Osteoblast (primary cell): ENCODE measurements around the gene PARD3B. TPM values are rescaled to one million over a fixed set of nuclear protein-coding genes. Genes with fewer than 3 reads are reported as not detected.

Experiments
- DNase-seq: peaks from one replicate; pipeline ENCODE4 v3.0.0; 2011; ENCODE audit warnings: low spot score, mixed read lengths; ENCODE audit not compliant: insufficient read length; ENCODE audit errors: missing footprints
- H2AFZ ChIP-seq: 2 replicates; pipeline ENCODE4 v1.6.0; 2011; ENCODE audit warnings: mild to moderate bottlenecking, low read length
- H3K27ac ChIP-seq: 2 replicates; pipeline ENCODE4 v1.5.1; 2011; ENCODE audit warnings: mild to moderate bottlenecking, low read depth, low read length, moderate library complexity
- H3K27me3 ChIP-seq: 2 replicates; pipeline ENCODE4 v1.6.0; 2012; ENCODE audit warnings: mild to moderate bottlenecking, control low read depth, inconsistent platforms, low read length, moderate library complexity; ENCODE audit not compliant: insufficient read depth
- H3K36me3 ChIP-seq: 2 replicates; pipeline ENCODE4 v1.5.1; 2011; ENCODE audit warnings: mild to moderate bottlenecking, low read length, control low read depth, moderate library complexity; ENCODE audit not compliant: insufficient read depth
- H3K4me1 ChIP-seq: 2 replicates; pipeline ENCODE4 v1.5.1; 2011; ENCODE audit warnings: mild to moderate bottlenecking, low read length, control low read depth, moderate library complexity; ENCODE audit not compliant: insufficient read depth
- H3K4me2 ChIP-seq: 2 replicates; pipeline ENCODE4 v1.6.0; 2011; ENCODE audit warnings: mild to moderate bottlenecking, low read length; ENCODE audit not compliant: insufficient read depth
- H3K4me3 ChIP-seq: fragments of 200-600 bp; sonication (generic); 3 replicates; pipeline ENCODE4 v1.5.1; 2012; ENCODE audit warnings: mild to moderate bottlenecking, low read length, inconsistent platforms; ENCODE audit not compliant: insufficient read depth
- H3K79me2 ChIP-seq: 2 replicates; pipeline ENCODE4 v1.6.0; 2012; ENCODE audit warnings: mild to moderate bottlenecking, low read length, control low read depth, inconsistent platforms; ENCODE audit not compliant: insufficient read depth
- H3K9me3 ChIP-seq: 2 replicates; pipeline ENCODE4 v1.5.1; 2011; ENCODE audit warnings: low read depth, low read length, control low read depth
- H4K20me1 ChIP-seq: 2 replicates; pipeline ENCODE4 v1.6.0; 2012; ENCODE audit warnings: mild to moderate bottlenecking, low read length, control low read depth; ENCODE audit not compliant: insufficient read depth
- total RNA-seq: library from RNA; depleted of rRNA; stranded (reverse); fragments of >200 nt; gene quantifications from 2 replicates; pipeline ENCODE4 v1.2.3, GENCODE V29; 2012
- TF ChIP-seq, protein P1 (sequence below): IDR thresholded peaks from 2 replicates; pipeline ENCODE4 v1.5.1; 2011; ENCODE audit warnings: mild to moderate bottlenecking, low read depth, low read length, moderate library complexity; ENCODE audit errors: extremely low read depth

PARD3B gene
- total RNA-seq, 1 donor: 22.4 TPM

DNA sequence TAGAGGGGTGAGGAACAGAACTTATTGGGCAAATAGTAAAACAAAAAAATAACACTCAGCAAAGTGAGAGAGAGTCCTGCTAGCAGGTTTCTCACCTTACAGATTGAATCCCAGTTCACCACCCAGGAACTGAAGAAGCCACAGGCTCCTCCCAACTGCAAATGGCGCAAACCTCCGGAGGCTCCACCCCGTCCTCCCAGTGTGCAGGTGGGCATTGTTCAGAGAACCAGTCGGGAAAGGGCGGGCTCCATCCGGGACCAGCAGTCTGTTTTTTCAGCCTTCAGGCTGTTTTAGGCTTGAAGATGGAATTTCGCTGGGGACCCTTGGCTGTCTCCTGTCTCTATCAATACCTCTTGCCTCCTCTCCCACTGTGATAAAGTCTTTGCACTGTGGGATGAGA lies 317.5 kb downstream of the PARD3B start:
- no peaks in the 10 kb centered on the region for H4K20me1 ChIP-seq
- no peak overlapping the region for H3K4me2 ChIP-seq
- H2AFZ ChIP-seq: no peak overlapping the region
- no peak overlapping the region for H3K27ac ChIP-seq
- TF ChIP-seq, protein P1, sequence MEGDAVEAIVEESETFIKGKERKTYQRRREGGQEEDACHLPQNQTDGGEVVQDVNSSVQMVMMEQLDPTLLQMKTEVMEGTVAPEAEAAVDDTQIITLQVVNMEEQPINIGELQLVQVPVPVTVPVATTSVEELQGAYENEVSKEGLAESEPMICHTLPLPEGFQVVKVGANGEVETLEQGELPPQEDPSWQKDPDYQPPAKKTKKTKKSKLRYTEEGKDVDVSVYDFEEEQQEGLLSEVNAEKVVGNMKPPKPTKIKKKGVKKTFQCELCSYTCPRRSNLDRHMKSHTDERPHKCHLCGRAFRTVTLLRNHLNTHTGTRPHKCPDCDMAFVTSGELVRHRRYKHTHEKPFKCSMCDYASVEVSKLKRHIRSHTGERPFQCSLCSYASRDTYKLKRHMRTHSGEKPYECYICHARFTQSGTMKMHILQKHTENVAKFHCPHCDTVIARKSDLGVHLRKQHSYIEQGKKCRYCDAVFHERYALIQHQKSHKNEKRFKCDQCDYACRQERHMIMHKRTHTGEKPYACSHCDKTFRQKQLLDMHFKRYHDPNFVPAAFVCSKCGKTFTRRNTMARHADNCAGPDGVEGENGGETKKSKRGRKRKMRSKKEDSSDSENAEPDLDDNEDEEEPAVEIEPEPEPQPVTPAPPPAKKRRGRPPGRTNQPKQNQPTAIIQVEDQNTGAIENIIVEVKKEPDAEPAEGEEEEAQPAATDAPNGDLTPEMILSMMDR: no peak
- H3K27me3 ChIP-seq: no peaks in the 10 kb centered on the region
- no peaks in the 10 kb centered on the region for H3K9me3 ChIP-seq
- no peaks in the 10 kb centered on the region for H3K79me2 ChIP-seq
- no peak for DNase-seq
- no peaks in the 10 kb centered on the region for H3K36me3 ChIP-seq
- H3K4me1 ChIP-seq: no peaks in the 10 kb centered on the region
- no peak overlapping the region for H3K4me3 ChIP-seq

DNA sequence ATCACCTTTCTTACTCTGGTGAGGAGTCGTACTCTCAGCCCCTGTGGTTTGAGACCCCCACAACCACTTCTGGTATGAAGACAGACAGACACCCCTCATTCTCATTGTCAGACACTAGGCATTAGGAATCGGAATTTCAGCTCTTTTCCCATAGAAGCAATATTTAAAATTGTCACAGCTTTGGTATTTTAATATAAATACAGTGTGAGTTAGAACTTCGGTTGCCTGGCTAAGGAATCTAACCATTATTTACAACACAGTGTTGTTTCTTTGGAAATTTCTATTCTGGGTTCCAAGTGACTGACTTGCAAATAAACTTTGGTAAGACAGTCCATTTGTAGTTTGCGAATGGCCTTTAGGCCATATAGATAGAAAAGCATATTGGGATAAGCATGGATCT lies 318.1 kb downstream of the PARD3B start:
- TF ChIP-seq, protein P1: no peak
- H3K4me3 ChIP-seq: no peak overlapping the region
- no peak for DNase-seq
- no peaks in the 10 kb centered on the region for H3K36me3 ChIP-seq
- no peak overlapping the region for H3K4me2 ChIP-seq
- H3K27ac ChIP-seq: no peak overlapping the region
- no peaks in the 10 kb centered on the region for H3K9me3 ChIP-seq
- H2AFZ ChIP-seq: no peak overlapping the region
- H4K20me1 ChIP-seq: no peaks in the 10 kb centered on the region
- no peaks in the 10 kb centered on the region for H3K27me3 ChIP-seq
- H3K4me1 ChIP-seq: no peaks in the 10 kb centered on the region
- no peaks in the 10 kb centered on the region for H3K79me2 ChIP-seq

DNA sequence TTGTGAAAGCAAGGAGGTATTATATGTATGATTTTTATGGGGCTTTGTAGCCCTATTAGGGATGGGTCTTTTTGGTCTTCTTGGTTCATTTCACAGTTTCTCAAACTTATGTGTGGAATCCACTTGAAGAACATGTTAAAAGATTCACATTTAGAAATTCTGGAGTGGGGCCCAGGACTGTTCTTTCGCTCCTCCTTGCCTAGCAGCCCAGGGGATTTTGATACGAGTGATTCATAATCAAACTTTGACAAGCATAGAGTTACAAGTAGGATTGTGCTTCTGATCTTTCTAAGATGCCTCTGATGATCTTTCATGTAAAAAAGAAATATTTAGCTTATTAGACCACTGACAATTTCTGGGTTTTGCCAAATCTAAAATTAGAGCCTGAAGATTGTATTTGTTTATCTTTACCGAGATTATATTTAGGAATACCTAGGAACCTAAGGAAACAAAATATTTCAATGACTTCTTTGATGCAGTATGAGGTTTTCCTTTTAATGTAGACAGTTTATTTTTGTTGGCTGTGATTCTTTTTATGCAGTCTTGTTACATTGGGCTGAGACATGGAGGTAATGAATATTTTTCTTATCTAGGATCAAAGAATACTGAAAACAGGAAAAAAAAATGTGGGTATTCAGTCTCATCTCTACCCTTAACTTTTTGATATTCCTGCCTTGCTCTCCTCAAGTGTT lies 324.0 kb downstream of the PARD3B start:
- TF ChIP-seq, protein P1: no peak
- Histone ChIP-seq H2AFZ (no peak overlapping the region), H3K79me2 (no peaks in the 10 kb centered on the region), H3K4me1 (peaks cover 12% of the 10 kb centered on the region), H3K4me2 (no peak overlapping the region), H4K20me1 (no peaks in the 10 kb centered on the region), H3K36me3 (no peaks in the 10 kb centered on the region), H3K4me3 (no peak overlapping the region), H3K9me3 (no peaks in the 10 kb centered on the region), H3K27me3 (no peaks in the 10 kb centered on the region), H3K27ac (no peak overlapping the region)
- no peak for DNase-seq

DNA sequence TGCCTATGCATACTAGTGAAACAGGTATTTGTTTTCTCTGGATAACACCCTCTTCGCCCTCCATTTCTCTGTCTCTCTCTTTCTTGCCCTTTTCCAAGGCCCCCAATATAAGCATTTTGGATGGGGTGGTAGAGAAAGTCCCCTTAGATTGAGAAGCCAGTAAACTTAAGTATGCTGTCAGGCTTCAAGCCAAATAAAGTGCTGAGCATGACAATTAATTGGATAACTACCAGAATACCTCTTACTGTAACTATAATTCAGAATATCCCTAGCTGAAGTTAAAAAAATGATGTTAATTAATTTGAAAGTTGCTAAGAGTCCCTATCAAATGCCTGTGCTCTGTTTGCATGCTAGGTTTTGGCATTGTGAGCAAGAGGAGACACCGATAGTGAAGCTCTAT lies 324.8 kb downstream of the PARD3B start:
- H3K4me2 ChIP-seq: no peak overlapping the region
- no peak overlapping the region for H2AFZ ChIP-seq
- H4K20me1 ChIP-seq: no peaks in the 10 kb centered on the region
- H3K36me3 ChIP-seq: no peaks in the 10 kb centered on the region
- no peak overlapping the region for H3K4me3 ChIP-seq
- TF ChIP-seq, protein P1: no peak
- H3K79me2 ChIP-seq: no peaks in the 10 kb centered on the region
- no peaks in the 10 kb centered on the region for H3K9me3 ChIP-seq
- no peaks in the 10 kb centered on the region for H3K27me3 ChIP-seq
- H3K27ac ChIP-seq: no peak overlapping the region
- no peak for DNase-seq
- peaks cover 12% of the 10 kb centered on the region for H3K4me1 ChIP-seq
